ENCODE measurements around the gene NUAK1. TPM values are rescaled to one million over a fixed set of nuclear protein-coding genes. Genes with fewer than 3 reads are reported as not detected.

The NUAK1 gene
- total RNA-seq, 1 experiment from 2014 or later, result 1.3 TPM

DNA sequence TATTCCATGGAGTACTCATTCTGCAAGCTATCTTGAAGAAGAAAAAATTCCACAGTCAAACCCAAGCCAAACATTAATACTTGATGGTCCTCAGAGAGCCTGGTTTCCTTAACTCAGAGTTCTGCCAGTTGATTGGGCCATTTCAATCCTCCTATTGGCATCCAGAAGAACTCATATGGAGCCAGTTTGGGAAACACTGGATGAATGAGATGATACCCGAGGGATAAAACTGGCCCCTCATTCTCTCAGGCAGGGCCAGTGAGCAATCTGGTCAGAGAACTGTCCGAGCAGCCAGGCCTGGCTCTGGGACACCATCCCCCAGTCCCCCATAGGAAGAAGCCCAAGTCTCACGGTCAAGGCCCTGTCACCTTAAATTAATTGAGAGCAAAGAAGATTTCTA is 48.8 kb downstream of the NUAK1 start:
- intact Hi-C loops (cut with micrococcal nuclease; ENCODE audit: unreplicated experiment), result no loop called here
- no peak for DNase-seq (ENCODE audit: low spot score)
- no peak overlapping the region for H3K27ac ChIP-seq (ENCODE audit: low read depth, low read length, poor library complexity, severe bottlenecking)
- H3K36me3 ChIP-seq (ENCODE audit: insufficient read depth, low read length, poor library complexity, severe bottlenecking), result no peaks in the 10 kb centered on the region
- no peaks in the 10 kb centered on the region for H3K27me3 ChIP-seq (replicated peaks; ENCODE audit: insufficient read depth, low read depth, low read length, poor library complexity)
- no TSS peak for BruUV-seq (replicated peaks)
- POLR2A ChIA-PET (ENCODE audit: low non-redundant PET), result no interaction called here
- CTCF ChIA-PET, result no interaction called here
- H3K4me1 ChIP-seq (ENCODE audit: insufficient read depth, low read length, poor library complexity, severe bottlenecking), result no peaks in the 10 kb centered on the region
- TF ChIP-seq, protein P1, sequence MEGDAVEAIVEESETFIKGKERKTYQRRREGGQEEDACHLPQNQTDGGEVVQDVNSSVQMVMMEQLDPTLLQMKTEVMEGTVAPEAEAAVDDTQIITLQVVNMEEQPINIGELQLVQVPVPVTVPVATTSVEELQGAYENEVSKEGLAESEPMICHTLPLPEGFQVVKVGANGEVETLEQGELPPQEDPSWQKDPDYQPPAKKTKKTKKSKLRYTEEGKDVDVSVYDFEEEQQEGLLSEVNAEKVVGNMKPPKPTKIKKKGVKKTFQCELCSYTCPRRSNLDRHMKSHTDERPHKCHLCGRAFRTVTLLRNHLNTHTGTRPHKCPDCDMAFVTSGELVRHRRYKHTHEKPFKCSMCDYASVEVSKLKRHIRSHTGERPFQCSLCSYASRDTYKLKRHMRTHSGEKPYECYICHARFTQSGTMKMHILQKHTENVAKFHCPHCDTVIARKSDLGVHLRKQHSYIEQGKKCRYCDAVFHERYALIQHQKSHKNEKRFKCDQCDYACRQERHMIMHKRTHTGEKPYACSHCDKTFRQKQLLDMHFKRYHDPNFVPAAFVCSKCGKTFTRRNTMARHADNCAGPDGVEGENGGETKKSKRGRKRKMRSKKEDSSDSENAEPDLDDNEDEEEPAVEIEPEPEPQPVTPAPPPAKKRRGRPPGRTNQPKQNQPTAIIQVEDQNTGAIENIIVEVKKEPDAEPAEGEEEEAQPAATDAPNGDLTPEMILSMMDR (conservative IDR thresholded peaks at IDR 0.05; ENCODE audit: low read depth, low read length), result no peak
- no peak for TF ChIP-seq EZH2 (IDR thresholded peaks at IDR 0.05; ENCODE audit: borderline replicate concordance, low read depth, low read length, poor library complexity, severe bottlenecking)
- H3K4me3 ChIP-seq (ENCODE audit: low read depth, low read length, poor library complexity, severe bottlenecking), result no peak overlapping the region
- no peaks in the 10 kb centered on the region for H3K9me3 ChIP-seq (ENCODE audit: low read depth, low read length, poor library complexity, severe bottlenecking)

DNA sequence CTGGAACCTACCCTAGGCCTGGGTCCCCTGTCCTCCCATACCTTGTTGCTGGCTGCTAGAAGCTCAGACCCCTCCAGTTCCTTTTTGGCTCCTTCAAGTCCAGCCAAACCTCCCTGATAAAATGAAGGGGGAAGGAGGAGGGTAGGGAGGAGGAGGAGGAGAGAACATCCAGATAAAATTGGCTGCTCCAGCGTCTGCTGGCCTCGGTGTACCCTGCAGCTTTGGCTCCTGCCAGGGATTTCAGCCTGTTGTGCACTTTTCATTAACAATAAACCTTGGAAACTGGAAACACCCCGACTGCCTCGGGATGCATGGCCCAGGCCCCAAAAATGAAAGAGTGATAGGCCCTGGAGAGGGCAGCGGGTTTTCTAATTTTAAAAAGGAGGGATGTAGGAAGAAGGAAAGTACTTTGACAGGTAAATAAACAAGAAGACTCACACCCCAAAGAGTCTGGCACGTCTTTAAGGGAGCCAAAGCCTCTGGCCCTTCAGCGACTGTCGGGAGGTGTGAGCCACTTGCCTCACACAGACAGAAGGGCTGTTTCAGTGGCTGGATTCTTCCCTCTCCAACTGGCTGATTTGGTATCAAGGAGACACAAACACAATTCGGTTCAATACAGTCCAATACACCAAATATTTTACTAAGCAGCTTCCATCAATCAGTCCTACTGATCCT is 49.8 kb downstream of the NUAK1 start:
- DNase-seq (ENCODE audit: low spot score), result no peak
- TF ChIP-seq, protein P1 (conservative IDR thresholded peaks at IDR 0.05; ENCODE audit: low read depth, low read length), result no peak
- TF ChIP-seq EZH2 (IDR thresholded peaks at IDR 0.05; ENCODE audit: borderline replicate concordance, low read depth, low read length, poor library complexity, severe bottlenecking), result no peak
- no TSS peak for BruUV-seq (replicated peaks)
- Histone ChIP-seq H3K4me1 (ENCODE audit: insufficient read depth, low read length, poor library complexity, severe bottlenecking) (peaks cover 3% of the 10 kb centered on the region), H3K4me3 (ENCODE audit: low read depth, low read length, poor library complexity, severe bottlenecking) (no peak overlapping the region), H3K9me3 (ENCODE audit: low read depth, low read length, poor library complexity, severe bottlenecking) (no peaks in the 10 kb centered on the region), H3K27me3 (replicated peaks; ENCODE audit: insufficient read depth, low read depth, low read length, poor library complexity) (no peaks in the 10 kb centered on the region), H3K36me3 (ENCODE audit: insufficient read depth, low read length, poor library complexity, severe bottlenecking) (no peaks in the 10 kb centered on the region), H3K27ac (ENCODE audit: low read depth, low read length, poor library complexity, severe bottlenecking) (no peak overlapping the region)
- intact Hi-C loops (cut with micrococcal nuclease; ENCODE audit: unreplicated experiment), result no loop called here
- ChIA-PET CTCF (no interaction called here), POLR2A (ENCODE audit: low non-redundant PET) (no interaction called here)

DNA sequence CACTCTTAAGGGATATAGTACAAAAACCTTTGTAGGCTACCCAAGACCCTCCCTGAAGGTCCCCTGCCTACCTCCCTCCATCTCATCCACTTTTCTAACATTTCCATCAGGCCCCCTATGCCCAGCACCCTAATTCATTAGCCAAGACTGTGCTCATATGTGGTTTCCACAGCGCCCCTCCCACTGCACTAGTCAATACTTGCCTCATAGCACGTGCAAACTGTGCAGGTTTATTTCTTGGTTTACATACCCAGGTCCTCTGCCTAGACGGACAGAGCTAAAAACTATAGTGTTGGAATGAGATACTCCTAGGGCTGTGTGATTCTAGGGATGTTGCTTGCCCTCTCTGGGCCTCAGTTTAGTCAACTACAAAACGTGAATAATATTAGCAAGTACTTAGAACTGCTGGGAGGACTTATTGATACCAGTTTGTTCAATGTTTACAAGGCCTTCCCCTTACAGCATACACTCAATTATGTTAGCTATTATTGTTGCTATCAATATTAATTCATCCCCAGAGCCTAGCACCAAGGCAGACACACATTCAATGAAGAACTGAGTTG is 50.4 kb downstream of the NUAK1 start:
- no peak for DNase-seq (ENCODE audit: low spot score)
- CTCF ChIA-PET, result no interaction called here
- H3K4me3 ChIP-seq (ENCODE audit: low read depth, low read length, poor library complexity, severe bottlenecking), result no peak overlapping the region
- TF ChIP-seq EZH2 (IDR thresholded peaks at IDR 0.05; ENCODE audit: borderline replicate concordance, low read depth, low read length, poor library complexity, severe bottlenecking), result no peak
- TF ChIP-seq, protein P1 (conservative IDR thresholded peaks at IDR 0.05; ENCODE audit: low read depth, low read length), result no peak
- H3K27me3 ChIP-seq (replicated peaks; ENCODE audit: insufficient read depth, low read depth, low read length, poor library complexity), result no peaks in the 10 kb centered on the region
- no peaks in the 10 kb centered on the region for H3K9me3 ChIP-seq (ENCODE audit: low read depth, low read length, poor library complexity, severe bottlenecking)
- H3K36me3 ChIP-seq (ENCODE audit: insufficient read depth, low read length, poor library complexity, severe bottlenecking), result no peaks in the 10 kb centered on the region
- no peak overlapping the region for H3K27ac ChIP-seq (ENCODE audit: low read depth, low read length, poor library complexity, severe bottlenecking)
- H3K4me1 ChIP-seq (ENCODE audit: insufficient read depth, low read length, poor library complexity, severe bottlenecking), result peaks cover 3% of the 10 kb centered on the region
- intact Hi-C loops (cut with micrococcal nuclease; ENCODE audit: unreplicated experiment), result no loop called here
- POLR2A ChIA-PET (ENCODE audit: low non-redundant PET), result no interaction called here
- BruUV-seq (replicated peaks), result no TSS peak
